ENCODE measurements around the gene KCNMB2. TPM values are rescaled to one million over a fixed set of nuclear protein-coding genes. Genes with fewer than 3 reads are reported as not detected.

KCNMB2 gene
- total RNA-seq, 1 donor: 1.1 TPM

GRCh38 chr3:178684881-178685590 is 148.8 kb downstream of the KCNMB2 start:
- H3K4me3 ChIP-seq (ENCODE audit: insufficient read depth, low read length): no peak overlapping the region
- H2AFZ ChIP-seq (ENCODE audit: low read length): no peak overlapping the region
- no peak for DNase-seq (ENCODE audit: insufficient read length, low spot score, missing footprints)
- H3K27me3 ChIP-seq (ENCODE audit: insufficient read depth, low read length): no peaks in the 10 kb centered on the region
- H3K36me3 ChIP-seq (ENCODE audit: insufficient read depth, low read length): no peaks in the 10 kb centered on the region
- no peak for TF ChIP-seq CTCF (IDR thresholded peaks at IDR 0.05; ENCODE audit: extremely low read depth, low read depth, low read length)
- no peak overlapping the region for H3K27ac ChIP-seq (ENCODE audit: low read depth, low read length)
- no peaks in the 10 kb centered on the region for H3K79me2 ChIP-seq (ENCODE audit: insufficient read depth, low read length)
- H4K20me1 ChIP-seq (ENCODE audit: insufficient read depth, low read length): no peaks in the 10 kb centered on the region
- no peaks in the 10 kb centered on the region for H3K9me3 ChIP-seq (ENCODE audit: low read depth, low read length)
- no peaks in the 10 kb centered on the region for H3K4me1 ChIP-seq (ENCODE audit: insufficient read depth, low read length)
- no peak overlapping the region for H3K4me2 ChIP-seq (ENCODE audit: insufficient read depth, low read length)

GRCh38 chr3:178685591-178685906 is 149.3 kb downstream of the KCNMB2 start:
- Histone ChIP-seq H3K4me1 (ENCODE audit: insufficient read depth, low read length) (no peaks in the 10 kb centered on the region), H4K20me1 (ENCODE audit: insufficient read depth, low read length) (no peaks in the 10 kb centered on the region), H3K27me3 (ENCODE audit: insufficient read depth, low read length) (no peaks in the 10 kb centered on the region), H3K79me2 (ENCODE audit: insufficient read depth, low read length) (no peaks in the 10 kb centered on the region), H2AFZ (ENCODE audit: low read length) (no peak overlapping the region), H3K4me2 (ENCODE audit: insufficient read depth, low read length) (no peak overlapping the region), H3K9me3 (ENCODE audit: low read depth, low read length) (no peaks in the 10 kb centered on the region), H3K36me3 (ENCODE audit: insufficient read depth, low read length) (no peaks in the 10 kb centered on the region), H3K4me3 (ENCODE audit: insufficient read depth, low read length) (no peak overlapping the region), H3K27ac (ENCODE audit: low read depth, low read length) (no peak overlapping the region)
- DNase-seq (ENCODE audit: insufficient read length, low spot score, missing footprints): no peak
- no peak for TF ChIP-seq CTCF (IDR thresholded peaks at IDR 0.05; ENCODE audit: extremely low read depth, low read depth, low read length)

GRCh38 chr3:178686826-178687225 is 150.6 kb downstream of the KCNMB2 start:
- Histone ChIP-seq H3K36me3 (ENCODE audit: insufficient read depth, low read length) (no peaks in the 10 kb centered on the region), H3K27me3 (ENCODE audit: insufficient read depth, low read length) (no peaks in the 10 kb centered on the region), H3K79me2 (ENCODE audit: insufficient read depth, low read length) (no peaks in the 10 kb centered on the region), H3K9me3 (ENCODE audit: low read depth, low read length) (no peaks in the 10 kb centered on the region), H3K4me3 (ENCODE audit: insufficient read depth, low read length) (no peak overlapping the region), H3K4me2 (ENCODE audit: insufficient read depth, low read length) (no peak overlapping the region), H3K4me1 (ENCODE audit: insufficient read depth, low read length) (no peaks in the 10 kb centered on the region), H3K27ac (ENCODE audit: low read depth, low read length) (no peak overlapping the region), H4K20me1 (ENCODE audit: insufficient read depth, low read length) (no peaks in the 10 kb centered on the region), H2AFZ (ENCODE audit: low read length) (no peak overlapping the region)
- no peak for TF ChIP-seq CTCF (IDR thresholded peaks at IDR 0.05; ENCODE audit: extremely low read depth, low read depth, low read length)
- no peak for DNase-seq (ENCODE audit: insufficient read length, low spot score, missing footprints)

- TF ChIP-seq CTCF (IDR thresholded peaks at IDR 0.05; ENCODE audit: extremely low read depth, low read depth, low read length): no peak
- Histone ChIP-seq H4K20me1 (ENCODE audit: insufficient read depth, low read length) (no peaks in the 10 kb centered on the region), H2AFZ (ENCODE audit: low read length) (no peak overlapping the region), H3K9me3 (ENCODE audit: low read depth, low read length) (no peaks in the 10 kb centered on the region), H3K27me3 (ENCODE audit: insufficient read depth, low read length) (no peaks in the 10 kb centered on the region), H3K4me2 (ENCODE audit: insufficient read depth, low read length) (no peak overlapping the region), H3K79me2 (ENCODE audit: insufficient read depth, low read length) (no peaks in the 10 kb centered on the region), H3K4me3 (ENCODE audit: insufficient read depth, low read length) (no peak overlapping the region), H3K4me1 (ENCODE audit: insufficient read depth, low read length) (no peaks in the 10 kb centered on the region), H3K27ac (ENCODE audit: low read depth, low read length) (no peak overlapping the region), H3K36me3 (ENCODE audit: insufficient read depth, low read length) (no peaks in the 10 kb centered on the region)
- no peak for DNase-seq (ENCODE audit: insufficient read length, low spot score, missing footprints)
Observed at GRCh38 chr3:178690571-178690970, 154.3 kb downstream of the KCNMB2 start.
